ENCODE data around the gene LPGAT1.

DNA sequence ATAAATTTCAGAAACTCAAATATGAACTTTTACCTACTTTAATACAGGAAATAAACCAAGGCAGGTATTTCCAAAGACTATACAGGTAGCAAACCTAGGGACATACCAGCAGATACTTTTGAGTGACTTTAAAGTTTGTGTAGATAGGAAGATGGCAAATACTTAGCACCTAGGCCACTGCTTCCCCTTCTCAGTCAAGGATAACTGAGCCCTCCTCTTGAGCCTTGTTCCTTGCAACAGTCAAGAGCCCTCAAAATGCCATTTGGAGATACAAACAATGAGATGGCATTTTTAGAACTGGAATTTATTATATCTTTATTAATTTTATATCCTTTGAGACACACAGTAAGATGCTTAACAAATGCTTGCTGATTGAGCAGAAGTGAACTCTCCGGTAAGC is 65.9 kb downstream of the LPGAT1 start:
- TF ChIP-seq, protein P1, sequence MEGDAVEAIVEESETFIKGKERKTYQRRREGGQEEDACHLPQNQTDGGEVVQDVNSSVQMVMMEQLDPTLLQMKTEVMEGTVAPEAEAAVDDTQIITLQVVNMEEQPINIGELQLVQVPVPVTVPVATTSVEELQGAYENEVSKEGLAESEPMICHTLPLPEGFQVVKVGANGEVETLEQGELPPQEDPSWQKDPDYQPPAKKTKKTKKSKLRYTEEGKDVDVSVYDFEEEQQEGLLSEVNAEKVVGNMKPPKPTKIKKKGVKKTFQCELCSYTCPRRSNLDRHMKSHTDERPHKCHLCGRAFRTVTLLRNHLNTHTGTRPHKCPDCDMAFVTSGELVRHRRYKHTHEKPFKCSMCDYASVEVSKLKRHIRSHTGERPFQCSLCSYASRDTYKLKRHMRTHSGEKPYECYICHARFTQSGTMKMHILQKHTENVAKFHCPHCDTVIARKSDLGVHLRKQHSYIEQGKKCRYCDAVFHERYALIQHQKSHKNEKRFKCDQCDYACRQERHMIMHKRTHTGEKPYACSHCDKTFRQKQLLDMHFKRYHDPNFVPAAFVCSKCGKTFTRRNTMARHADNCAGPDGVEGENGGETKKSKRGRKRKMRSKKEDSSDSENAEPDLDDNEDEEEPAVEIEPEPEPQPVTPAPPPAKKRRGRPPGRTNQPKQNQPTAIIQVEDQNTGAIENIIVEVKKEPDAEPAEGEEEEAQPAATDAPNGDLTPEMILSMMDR (conservative IDR thresholded peaks at IDR 0.05; ENCODE audit: low read depth, low read length) = no peak
- no peak for TF ChIP-seq EZH2 (IDR thresholded peaks at IDR 0.05; ENCODE audit: borderline replicate concordance, low read depth, low read length, poor library complexity, severe bottlenecking)

All from A673 (cell line).